C4-2B (cell line): ENCODE measurements around the gene VBP1.
"Not testable (repeated sequence)": the region's sequence is repeated elsewhere in the genome, so short reads cannot be mapped to it uniquely, and the experiment has no call there.

Experiments
- H3K27ac ChIP-seq: fragments of 450-650 bp; 2 replicates; pipeline ENCODE4 v1.5.1; 2017
- CTCF ChIP-seq: fragments of 450-650 bp; conservative IDR thresholded peaks from 2 replicates; pipeline ENCODE4 v1.5.1; 2017; ENCODE audit warnings: mild to moderate bottlenecking
- ZFX ChIP-seq: fragments of 450-650 bp; IDR thresholded peaks from 2 replicates; pipeline ENCODE4 v1.6.1; 2017

VBP1 gene

DNA sequence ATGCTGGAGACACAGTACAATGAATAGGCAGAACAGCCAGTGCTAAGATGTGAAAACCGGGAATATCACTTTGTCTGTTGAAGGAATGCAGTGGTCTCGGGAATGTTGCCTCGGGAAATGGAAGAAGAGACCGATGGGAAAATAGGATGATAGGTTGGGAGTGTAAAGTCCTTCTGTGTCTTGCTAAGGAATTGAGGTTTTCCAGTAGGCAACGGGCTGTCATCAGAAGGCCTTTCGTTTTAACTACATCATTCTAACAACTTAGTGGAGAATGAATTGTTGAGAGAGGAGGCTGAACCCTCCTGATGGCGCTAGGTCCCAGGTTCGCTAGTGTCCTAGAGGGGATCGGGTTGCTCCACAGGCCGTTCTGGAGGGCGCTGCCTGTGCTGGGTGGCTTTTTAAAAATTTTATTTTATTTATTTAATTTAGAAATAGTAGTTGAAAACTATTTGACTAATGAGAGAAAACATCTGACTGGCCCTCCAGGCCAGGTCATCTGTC is 730 bp downstream of the VBP1 start:
- peak overlapping the region; percentile 91 for H3K27ac ChIP-seq
- TF ChIP-seq CTCF (peak; percentile 25), ZFX (no peak)

DNA sequence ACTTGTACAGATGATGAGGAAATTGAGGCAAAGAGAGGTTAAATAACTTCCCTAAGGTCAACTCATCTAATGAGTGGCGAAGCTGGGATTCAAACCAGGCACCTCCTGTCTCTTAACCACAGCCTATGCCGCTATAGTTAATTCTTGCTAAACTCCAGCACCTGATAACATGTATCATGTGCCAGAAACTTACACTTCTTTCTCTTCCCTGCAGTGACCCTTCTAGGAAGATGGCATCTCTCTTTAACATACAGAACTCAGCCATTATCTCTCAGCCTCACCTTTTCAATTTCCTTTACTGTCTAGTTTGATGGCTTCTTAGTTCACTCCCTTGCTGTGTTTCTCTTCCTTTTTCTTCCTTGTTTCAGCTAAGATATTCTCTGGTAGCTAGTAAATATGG is 2.5 kb downstream of the VBP1 start:
- H3K27ac ChIP-seq: no peak overlapping the region

DNA sequence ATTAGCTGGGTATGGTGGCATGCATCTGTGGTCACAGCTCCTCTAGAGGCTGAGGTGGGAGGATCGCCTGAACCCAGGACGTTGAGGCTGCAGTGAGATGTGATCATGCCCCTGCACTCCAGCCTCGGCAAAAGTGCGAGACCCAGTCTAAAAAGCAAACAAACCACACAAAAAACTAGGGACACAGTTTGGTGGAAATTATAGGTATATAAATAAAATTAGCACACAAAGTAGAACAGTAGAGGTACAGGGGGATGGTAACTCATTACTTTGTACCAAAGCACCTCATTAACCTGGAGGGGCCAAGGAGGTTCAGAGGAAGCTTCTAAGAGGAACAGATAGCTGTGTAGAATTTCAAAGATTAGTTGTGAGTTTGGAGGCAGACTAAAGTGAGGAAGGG is 5.1 kb downstream of the VBP1 start:
- TF ChIP-seq ZFX: no peak
- no peak for TF ChIP-seq CTCF

More for the DNA sequence above, 2.5 kb downstream of the VBP1 start:
- no peak for TF ChIP-seq CTCF

GRCh38 chrX:155223746-155224145 is 7.5 kb downstream of the VBP1 start:
- not testable (repeated sequence) for H3K27ac ChIP-seq

More for the DNA sequence above, 5.1 kb downstream of the VBP1 start:
- no peak overlapping the region for H3K27ac ChIP-seq

GRCh38 chrX:155225774-155226173 is 9.5 kb downstream of the VBP1 start:
- no peak for TF ChIP-seq CTCF
- no peak for TF ChIP-seq ZFX
- no peak overlapping the region for H3K27ac ChIP-seq

- H3K27ac ChIP-seq: no peak overlapping the region
- TF ChIP-seq ZFX (no peak), CTCF (no peak)
These were observed 14.9 kb downstream of the VBP1 start for GRCh38 chrX:155231163-155231562.

DNA sequence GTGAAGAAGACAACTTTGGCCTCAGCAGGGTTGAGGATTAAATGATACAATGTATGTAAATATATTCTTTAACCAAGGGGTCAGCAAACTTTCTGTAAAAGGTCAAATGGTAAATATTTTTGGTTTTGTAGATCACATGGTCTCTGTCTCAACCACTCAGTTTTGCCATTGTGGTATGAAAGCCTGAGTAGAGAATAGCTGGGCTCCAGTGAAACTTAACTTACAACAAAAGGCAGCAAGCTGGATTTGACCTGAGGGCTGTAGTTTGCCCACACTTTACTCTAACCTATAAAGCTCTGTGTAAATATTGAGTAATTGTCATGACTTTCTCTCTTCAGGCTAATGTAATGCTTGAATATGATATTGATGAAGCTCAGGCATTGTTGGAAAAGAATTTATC is 19.6 kb downstream of the VBP1 start:
- TF ChIP-seq ZFX (no peak), CTCF (no peak)
- H3K27ac ChIP-seq: no peak overlapping the region

GRCh38 chrX:155237719-155238118 is 21.5 kb downstream of the VBP1 start:
- H3K27ac ChIP-seq: no peak overlapping the region
- TF ChIP-seq CTCF (no peak), ZFX (no peak)
